ENCODE measurements around the gene ANXA5.

ANXA5 gene

GRCh38 chr4:121728798-121729226 lies 32.0 kb upstream of the ANXA5 start:
- no peak for DNase-seq (ENCODE audit: extremely low read depth, insufficient read length)
- H3K36me3 ChIP-seq (ENCODE audit: control insufficient read depth, insufficient read depth, low read length): no peaks in the 10 kb centered on the region
- no peak overlapping the region for H3K4me3 ChIP-seq (replicated peaks; ENCODE audit: low read depth, low read length)
- TF ChIP-seq CTCF (IDR thresholded peaks at IDR 0.05; ENCODE audit: insufficient read depth, low read length, poor library complexity, severe bottlenecking): no peak
- no peaks in the 10 kb centered on the region for H3K27me3 ChIP-seq (replicated peaks; ENCODE audit: control insufficient read depth, insufficient read depth, low read length)

- H3K36me3 ChIP-seq (ENCODE audit: control insufficient read depth, insufficient read depth, low read length): no peaks in the 10 kb centered on the region
- DNase-seq (ENCODE audit: extremely low read depth, insufficient read length): no peak
- no peak for TF ChIP-seq CTCF (IDR thresholded peaks at IDR 0.05; ENCODE audit: insufficient read depth, low read length, poor library complexity, severe bottlenecking)
- no peak overlapping the region for H3K4me3 ChIP-seq (replicated peaks; ENCODE audit: low read depth, low read length)
- no peaks in the 10 kb centered on the region for H3K27me3 ChIP-seq (replicated peaks; ENCODE audit: control insufficient read depth, insufficient read depth, low read length)
Observed at GRCh38 chr4:121728066-121728465, 31.3 kb upstream of the ANXA5 start.

- Histone ChIP-seq H3K27me3 (replicated peaks; ENCODE audit: control insufficient read depth, insufficient read depth, low read length) (no peaks in the 10 kb centered on the region), H3K4me3 (replicated peaks; ENCODE audit: low read depth, low read length) (no peak overlapping the region), H3K36me3 (ENCODE audit: control insufficient read depth, insufficient read depth, low read length) (no peaks in the 10 kb centered on the region)
- peak; percentile 43 for DNase-seq (ENCODE audit: extremely low read depth, insufficient read length)
- TF ChIP-seq CTCF (IDR thresholded peaks at IDR 0.05; ENCODE audit: insufficient read depth, low read length, poor library complexity, severe bottlenecking): peak; percentile 60
Observed at GRCh38 chr4:121726642-121727268, 30.0 kb upstream of the ANXA5 start.

- no peaks in the 10 kb centered on the region for H3K27me3 ChIP-seq (replicated peaks; ENCODE audit: control insufficient read depth, insufficient read depth, low read length)
- H3K36me3 ChIP-seq (ENCODE audit: control insufficient read depth, insufficient read depth, low read length): no peaks in the 10 kb centered on the region
- TF ChIP-seq CTCF (IDR thresholded peaks at IDR 0.05; ENCODE audit: insufficient read depth, low read length, poor library complexity, severe bottlenecking): no peak
- no peak overlapping the region for H3K4me3 ChIP-seq (replicated peaks; ENCODE audit: low read depth, low read length)
- DNase-seq (ENCODE audit: extremely low read depth, insufficient read length): no peak
Observed at GRCh38 chr4:121724671-121725070, 27.9 kb upstream of the ANXA5 start.

- no peaks in the 10 kb centered on the region for H3K27me3 ChIP-seq (replicated peaks; ENCODE audit: control insufficient read depth, insufficient read depth, low read length)
- no peak for TF ChIP-seq CTCF (IDR thresholded peaks at IDR 0.05; ENCODE audit: insufficient read depth, low read length, poor library complexity, severe bottlenecking)
- H3K36me3 ChIP-seq (ENCODE audit: control insufficient read depth, insufficient read depth, low read length): no peaks in the 10 kb centered on the region
- H3K4me3 ChIP-seq (replicated peaks; ENCODE audit: low read depth, low read length): no peak overlapping the region
- no peak for DNase-seq (ENCODE audit: extremely low read depth, insufficient read length)
Observed at GRCh38 chr4:121721700-121722099, 24.9 kb upstream of the ANXA5 start.

- DNase-seq (ENCODE audit: extremely low read depth, insufficient read length): no peak
- H3K36me3 ChIP-seq (ENCODE audit: control insufficient read depth, insufficient read depth, low read length): no peaks in the 10 kb centered on the region
- no peak for TF ChIP-seq CTCF (IDR thresholded peaks at IDR 0.05; ENCODE audit: insufficient read depth, low read length, poor library complexity, severe bottlenecking)
- no peaks in the 10 kb centered on the region for H3K27me3 ChIP-seq (replicated peaks; ENCODE audit: control insufficient read depth, insufficient read depth, low read length)
- no peak overlapping the region for H3K4me3 ChIP-seq (replicated peaks; ENCODE audit: low read depth, low read length)
Observed at GRCh38 chr4:121720109-121720508, 23.3 kb upstream of the ANXA5 start.

All from GM06990 (cell line).